ENCODE data around the gene KLHDC8A. TPM values are rescaled to one million over a fixed set of nuclear protein-coding genes. Genes with fewer than 3 reads are reported as not detected.

Gene KLHDC8A
- total and polyA plus RNA-seq, 2 of the 4 experiments (the other 2 are of a cell fraction) = not detected

GRCh38 chr1:205380882-205381281 lies 24.2 kb upstream of the KLHDC8A start:
- DNase-seq (no peak), ATAC-seq (ENCODE audit: low read depth) (no peak)
- Histone ChIP-seq H3K9me1 (ENCODE audit: insufficient read depth, low read length) (0 out of 2 replicates have a peak, but pooled peaks cover 6% of the 10 kb centered on the region), H2AK5ac (ENCODE audit: low read depth, low read length) (no peak overlapping the region), H3K4me2 (ENCODE audit: low read depth, low read length) (no peak overlapping the region), H3K14ac (replicated peaks; ENCODE audit: low read depth, low read length) (no peak overlapping the region), H3K18ac (ENCODE audit: low read depth, low read length) (no peak overlapping the region), H3K27ac (ENCODE audit: insufficient read depth, low read length) (no peak overlapping the region), H2AK9ac (replicated peaks; ENCODE audit: low read depth, low read length, poor library complexity) (no peak overlapping the region), H3K56ac (ENCODE audit: extremely low read depth, insufficient read depth, low read length) (no peak overlapping the region), H2AFZ (replicated peaks; ENCODE audit: low read length, poor library complexity) (no peak overlapping the region), H2BK20ac (ENCODE audit: low read depth, low read length) (no peak overlapping the region), H2BK15ac (ENCODE audit: low read depth, low read length) (no peak overlapping the region), H3K27me3 (ENCODE audit: control insufficient read depth, insufficient read depth, low read length) (peaks cover 23% of the 10 kb centered on the region), H3K4me1 (ENCODE audit: control insufficient read depth, insufficient read depth, low read length) (peaks cover under 1% of the 10 kb centered on the region), H4K20me1 (ENCODE audit: insufficient read depth, low read length) (no peaks in the 10 kb centered on the region), H4K8ac (ENCODE audit: low read depth in 2 of 2, low read length in 2 of 2) (no peak overlapping the region), H3K9me3 (ENCODE audit: control insufficient read depth, insufficient read depth, low read length) (no peaks in the 10 kb centered on the region), H4K91ac (ENCODE audit: insufficient read depth, low read depth, low read length) (no peak overlapping the region), H3K4me3 (ENCODE audit: insufficient read depth, low read depth, low read length) (no peak overlapping the region), H2BK120ac (ENCODE audit: low read depth, low read length) (no peak overlapping the region), H2BK5ac (ENCODE audit: low read depth, low read length, poor library complexity, severe bottlenecking) (no peak overlapping the region), H3K79me1 (ENCODE audit: low read depth in 1 of 2, low read length in 2 of 2) (no peaks in the 10 kb centered on the region), H3K9ac (ENCODE audit: low read depth, low read length) (no peak overlapping the region), H3K4ac (ENCODE audit: low read depth, low read length) (no peak overlapping the region), H4K5ac (ENCODE audit: low read depth, low read length) (no peak overlapping the region), H3K23ac (ENCODE audit: low read depth, low read length) (no peak overlapping the region), H3K36me3 (ENCODE audit: control insufficient read depth, insufficient read depth, low read length) (no peaks in the 10 kb centered on the region)
- in situ Hi-C loops (cut with MboI; ENCODE audit: low sequenced_read_pairs) (no loop called here), dilution Hi-C loops (cut with HindIII; ENCODE audit: low sequenced_read_pairs, unreplicated experiment) (no loop called here), intact Hi-C loops (cut with micrococcal nuclease) (no loop called here)
- CTCF ChIA-PET = no interaction called here
- no TSS peak for BruUV-seq (replicated peaks)
- POLR2A ChIA-PET (ENCODE audit: unreplicated experiment) = no interaction called here
- no CpG with 5 or more reads among the region's 2 CpGs for WGBS, 2 experiments (ENCODE audit: extremely low coverage in 2 of 2, insufficient read length in 1 of 2)
- TF ChIP-seq RFX5 (IDR thresholded peaks at IDR 0.05; ENCODE audit: low read depth, low read length) (no peak), BHLHE40 (IDR thresholded peaks at IDR 0.05; ENCODE audit: low read depth, low read length) (no peak), CEBPB (IDR thresholded peaks at IDR 0.05; ENCODE audit: low read depth, low read length) (no peak), FOS (IDR thresholded peaks at IDR 0.05; ENCODE audit: low read depth, low read length) (no peak), ELK1 (IDR thresholded peaks at IDR 0.05; ENCODE audit: borderline replicate concordance, low read depth, low read length) (no peak)

Data from IMR-90 (cell line).